ENCODE data around the gene PHKB. TPM values are rescaled to one million over a fixed set of nuclear protein-coding genes. Genes with fewer than 3 reads are reported as not detected.

Gene PHKB
- total and polyA plus RNA-seq, 2 donors (not counting 1 experiment from before 2014, with no cell fraction given), result 79.0 to 103 TPM

- H3K36me3 ChIP-seq (ENCODE audit: control insufficient read depth, insufficient read depth, low read length), result no peaks in the 10 kb centered on the region
- no peak for DNase-seq (ENCODE audit: low read depth in 2 of 2)
- no peak overlapping the region for H3K9ac ChIP-seq (ENCODE audit: insufficient read depth, low read length)
- H3K9me3 ChIP-seq (ENCODE audit: control insufficient read depth, insufficient read depth, low read depth, low read length), result no peaks in the 10 kb centered on the region
- H3K4me3 ChIP-seq (replicated peaks in 1 of 4; ENCODE audit: control extremely low read depth in 1 of 4, insufficient read depth in 1 of 4, low read depth in 3 of 4, low read length in 4 of 4), result no peak overlapping the region
- TF ChIP-seq CTCF (conservative IDR thresholded peaks at IDR 0.05 in 1 of 2, IDR thresholded peaks at IDR 0.05 in 1 of 2; ENCODE audit: low read depth in 1 of 2, low read length in 2 of 2), result no peak
- TF ChIP-seq EZH2 (IDR thresholded peaks at IDR 0.05; ENCODE audit: low read length, missing control alignments), result no peak
- no peaks in the 10 kb centered on the region for H4K20me1 ChIP-seq (ENCODE audit: control insufficient read depth, extremely low read depth, insufficient read depth, low read length)
- H3K79me2 ChIP-seq (ENCODE audit: control insufficient read depth, insufficient read depth, low read length), result no peaks in the 10 kb centered on the region
- H3K27me3 ChIP-seq (ENCODE audit: control insufficient read depth, insufficient read depth, low read length), result no peaks in the 10 kb centered on the region
- H3K27ac ChIP-seq (ENCODE audit: insufficient read depth, low read length), result no peak overlapping the region
- no peak overlapping the region for H3K4me2 ChIP-seq (ENCODE audit: extremely low read depth, insufficient read depth, low read length)
- H2AFZ ChIP-seq (ENCODE audit: low read length), result no peak overlapping the region
- no peaks in the 10 kb centered on the region for H3K4me1 ChIP-seq (ENCODE audit: control insufficient read depth, extremely low read depth, insufficient read depth, low read length)
Observed at GRCh38 chr16:47626246-47626645, 165.1 kb downstream of the PHKB start.

GRCh38 chr16:47627085-47627639 is 166.0 kb downstream of the PHKB start:
- Histone ChIP-seq H3K27ac (ENCODE audit: insufficient read depth, low read length) (no peak overlapping the region), H4K20me1 (ENCODE audit: control insufficient read depth, extremely low read depth, insufficient read depth, low read length) (no peaks in the 10 kb centered on the region), H3K79me2 (ENCODE audit: control insufficient read depth, insufficient read depth, low read length) (no peaks in the 10 kb centered on the region), H3K9ac (ENCODE audit: insufficient read depth, low read length) (no peak overlapping the region), H2AFZ (ENCODE audit: low read length) (no peak overlapping the region), H3K36me3 (ENCODE audit: control insufficient read depth, insufficient read depth, low read length) (no peaks in the 10 kb centered on the region), H3K9me3 (ENCODE audit: control insufficient read depth, insufficient read depth, low read depth, low read length) (no peaks in the 10 kb centered on the region), H3K27me3 (ENCODE audit: control insufficient read depth, insufficient read depth, low read length) (no peaks in the 10 kb centered on the region), H3K4me1 (ENCODE audit: control insufficient read depth, extremely low read depth, insufficient read depth, low read length) (no peaks in the 10 kb centered on the region), H3K4me2 (ENCODE audit: extremely low read depth, insufficient read depth, low read length) (no peak overlapping the region), H3K4me3 (replicated peaks in 1 of 4; ENCODE audit: control extremely low read depth in 1 of 4, insufficient read depth in 1 of 4, low read depth in 3 of 4, low read length in 4 of 4) (no peak overlapping the region)
- no peak for TF ChIP-seq EZH2 (IDR thresholded peaks at IDR 0.05; ENCODE audit: low read length, missing control alignments)
- TF ChIP-seq CTCF (conservative IDR thresholded peaks at IDR 0.05 in 1 of 2, IDR thresholded peaks at IDR 0.05 in 1 of 2; ENCODE audit: low read depth in 1 of 2, low read length in 2 of 2), result no peak
- DNase-seq (ENCODE audit: low read depth in 2 of 2), result no peak

- Histone ChIP-seq H3K9ac (ENCODE audit: insufficient read depth, low read length) (no peak overlapping the region), H3K79me2 (ENCODE audit: control insufficient read depth, insufficient read depth, low read length) (no peaks in the 10 kb centered on the region), H3K27ac (ENCODE audit: insufficient read depth, low read length) (no peak overlapping the region), H4K20me1 (ENCODE audit: control insufficient read depth, extremely low read depth, insufficient read depth, low read length) (no peaks in the 10 kb centered on the region), H3K4me3 (replicated peaks in 1 of 4; ENCODE audit: control extremely low read depth in 1 of 4, insufficient read depth in 1 of 4, low read depth in 3 of 4, low read length in 4 of 4) (no peak overlapping the region), H3K36me3 (ENCODE audit: control insufficient read depth, insufficient read depth, low read length) (no peaks in the 10 kb centered on the region), H3K4me2 (ENCODE audit: extremely low read depth, insufficient read depth, low read length) (no peak overlapping the region), H3K9me3 (ENCODE audit: control insufficient read depth, insufficient read depth, low read depth, low read length) (no peaks in the 10 kb centered on the region), H2AFZ (ENCODE audit: low read length) (no peak overlapping the region), H3K4me1 (ENCODE audit: control insufficient read depth, extremely low read depth, insufficient read depth, low read length) (no peaks in the 10 kb centered on the region), H3K27me3 (ENCODE audit: control insufficient read depth, insufficient read depth, low read length) (no peaks in the 10 kb centered on the region)
- DNase-seq (ENCODE audit: low read depth in 2 of 2), result no peak
- TF ChIP-seq CTCF (conservative IDR thresholded peaks at IDR 0.05 in 1 of 2, IDR thresholded peaks at IDR 0.05 in 1 of 2; ENCODE audit: low read depth in 1 of 2, low read length in 2 of 2) (no peak), EZH2 (IDR thresholded peaks at IDR 0.05; ENCODE audit: low read length, missing control alignments) (no peak)
Observed at GRCh38 chr16:47627721-47628120, 166.6 kb downstream of the PHKB start.
